Cardiac muscle cell (in vitro differentiated cells and primary cell): ENCODE measurements around the gene C19orf44. TPM values are rescaled to one million over a fixed set of nuclear protein-coding genes. Genes with fewer than 3 reads are reported as not detected.
"Not testable (repeated sequence)": the region's sequence is repeated elsewhere in the genome, so short reads cannot be mapped to it uniquely, and the experiment has no call there.

Experiments used
- DNase-seq, 2 donors: peaks; one replicate each; pipeline versions ENCODE4 v3.0.0 to v3.0.0-alpha.2; 2010 to 2017; ENCODE audit warnings: low read depth in 1 of 2, low spot score in 1 of 2
- H3K27ac ChIP-seq: fragments of 200-600 bp; sonication (generic); 2 replicates; pipeline ENCODE4 v1.5.1; 2016
- H3K27me3 ChIP-seq: fragments of 200-600 bp; sonication (generic); 2 replicates; pipeline ENCODE4 v1.6.0; 2016; ENCODE audit warnings: control low read depth
- H3K36me3 ChIP-seq: fragments of 200-600 bp; sonication (generic); 2 replicates; pipeline ENCODE4 v1.5.1; 2016; ENCODE audit warnings: control low read depth
- H3K4me1 ChIP-seq: fragments of 200-600 bp; sonication (generic); 2 replicates; pipeline ENCODE4 v1.8.1; 2017; ENCODE audit warnings: low read depth, mild to moderate bottlenecking, mixed run types
- H3K4me3 ChIP-seq: fragments of 200-600 bp; sonication (generic); 2 replicates; pipeline ENCODE4 v1.5.1; 2016; ENCODE audit warnings: mild to moderate bottlenecking
- H3K9me3 ChIP-seq: fragments of 200-600 bp; sonication (generic); 2 replicates; pipeline ENCODE4 v1.5.1; 2017; ENCODE audit warnings: low read depth, mild to moderate bottlenecking, control low read depth
- CTCF ChIP-seq: IDR thresholded peaks from 2 replicates; pipeline ENCODE4 v1.5.1; 2012; ENCODE audit warnings: low read depth, mild to moderate bottlenecking, low read length
- polyA plus RNA-seq: library from polyadenylated mRNA; unstranded; fragments of >200 nt; fragmentation: Nextera tagmentation; extraction: Ambion mirVana; gene quantifications from 2 replicates; pipeline ENCODE4 v1.2.1, GENCODE V29; 2016
- total RNA-seq: library from RNA; depleted of rRNA; stranded (reverse); fragments of >200 nt; gene quantifications from 2 replicates; pipeline ENCODE4 v1.2.3, GENCODE V29; 2016

The C19orf44 gene
- 5.8 and 9.2 TPM in 2 replicates for total RNA-seq
- 5.1 and 7.6 TPM in 2 replicates for polyA plus RNA-seq

GRCh38 chr19:16495982-16496612 is at the start of gene C19orf44, which contains the start of gene CALR3:
TSS of gene C19orf44 (plus strand) at chr19:16496394. CDS start at chr19:16500793, 4,399 bp downstream.
TSS of gene CALR3 (minus strand) at chr19:16496167. CDS start at chr19:16496129, 38 bp downstream.
- DNase-seq: peak; percentile 99
- Histone ChIP-seq H3K27me3 (no peaks in the 10 kb centered on the region), H3K4me1 (peaks cover 4% of the 10 kb centered on the region), H3K36me3 (no peaks in the 10 kb centered on the region), H3K4me3 (peak within 1 kb of the TSS; percentile 63), H3K27ac (peak within 1 kb of the TSS; percentile 31), H3K9me3 (no peaks in the 10 kb centered on the region)
- TF ChIP-seq CTCF: no peak

DNA sequence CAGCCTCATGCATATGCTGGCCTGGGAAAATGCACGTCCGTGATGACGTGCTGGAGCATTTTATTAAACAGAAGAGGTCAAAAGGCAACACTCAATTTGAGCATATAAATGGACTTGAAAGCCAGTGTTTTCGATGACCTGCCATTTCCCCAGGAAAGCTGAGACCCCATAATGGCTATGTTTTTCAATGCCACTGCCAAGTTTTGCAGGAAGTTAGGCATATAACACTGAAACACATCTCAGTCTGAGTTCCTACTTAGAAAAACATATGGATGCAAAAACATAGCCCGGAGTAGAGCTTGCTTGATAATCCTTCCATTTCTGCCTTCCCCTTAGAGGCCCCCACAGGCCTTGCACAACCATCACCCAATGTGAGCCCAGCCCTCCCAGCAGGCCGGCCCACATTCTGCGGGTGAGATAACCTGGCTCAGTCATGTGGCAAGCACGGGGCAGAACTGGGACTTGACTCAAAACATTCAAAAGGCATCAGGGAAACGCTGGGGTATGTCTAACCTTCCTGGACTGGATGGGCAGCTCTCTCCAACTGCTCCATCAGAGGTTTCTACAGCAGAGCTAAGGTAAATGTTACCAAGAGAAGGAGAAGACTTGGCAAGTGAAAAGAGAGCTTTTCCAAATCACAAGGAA is 49.3 kb upstream of the C19orf44 start:
- Histone ChIP-seq H3K36me3 (no peaks in the 10 kb centered on the region), H3K27me3 (no peaks in the 10 kb centered on the region), H3K9me3 (no peaks in the 10 kb centered on the region), H3K27ac (peak overlapping the region; percentile 76), H3K4me3 (no peak overlapping the region), H3K4me1 (peaks cover 42% of the 10 kb centered on the region)
- DNase-seq: peak; percentile 73 to 96
- TF ChIP-seq CTCF: no peak

DNA sequence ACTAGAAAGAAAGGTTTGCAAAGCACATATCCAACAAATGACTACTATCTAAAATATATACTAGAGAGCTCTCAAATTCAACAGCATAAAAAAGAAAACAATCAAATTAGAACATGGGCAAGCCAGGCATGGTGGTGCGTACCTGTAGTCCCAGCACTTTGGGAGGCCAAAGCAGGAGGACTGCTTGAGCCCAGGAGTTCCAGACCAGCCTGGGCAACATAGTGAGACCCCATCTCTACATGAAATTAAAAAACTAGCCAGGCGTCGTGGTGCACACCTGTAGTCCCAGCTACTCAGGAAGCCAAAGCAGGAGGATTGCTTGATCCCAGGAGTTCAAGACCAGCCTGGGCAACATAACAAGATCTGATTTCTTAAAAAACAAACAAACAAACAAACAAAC is 47.3 kb upstream of the C19orf44 start:
- peaks cover 30% of the 10 kb centered on the region for H3K4me1 ChIP-seq
- not testable (repeated sequence) for H3K4me3 ChIP-seq, H3K27me3 ChIP-seq, DNase-seq, H3K9me3 ChIP-seq, H3K27ac ChIP-seq, H3K36me3 ChIP-seq

DNA sequence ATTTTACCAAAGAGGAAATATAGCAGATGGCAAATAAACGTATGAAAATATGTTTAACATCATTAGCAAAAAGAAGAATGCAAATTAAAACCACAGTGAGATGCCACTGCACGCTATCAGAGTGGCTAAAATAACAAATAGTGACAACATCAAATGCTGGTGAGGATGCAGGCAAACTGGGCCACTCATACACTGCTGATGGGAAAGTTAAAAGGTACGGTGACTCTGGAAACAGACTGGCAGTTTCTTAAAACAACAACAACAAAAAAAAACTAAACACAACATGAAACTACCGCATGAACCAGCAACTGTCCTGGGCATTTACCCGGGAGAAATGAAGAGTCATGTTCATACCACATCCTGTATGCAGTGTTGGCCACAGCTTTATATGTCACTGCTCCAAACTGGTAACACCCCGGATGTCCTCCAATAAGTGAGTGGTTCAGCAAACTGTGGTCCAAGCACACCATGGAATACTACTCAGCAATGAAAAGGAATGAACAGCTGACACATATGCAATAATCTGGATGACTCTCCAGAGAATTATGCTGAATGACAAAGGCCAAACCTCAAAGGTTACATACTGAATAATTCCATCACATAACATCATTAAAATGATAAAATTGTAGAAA is 46.7 kb upstream of the C19orf44 start:
- DNase-seq: no peak
- TF ChIP-seq CTCF: no peak
- Histone ChIP-seq H3K27ac (no peak overlapping the region), H3K9me3 (no peaks in the 10 kb centered on the region), H3K4me1 (peaks cover 31% of the 10 kb centered on the region), H3K27me3 (no peaks in the 10 kb centered on the region), H3K36me3 (no peaks in the 10 kb centered on the region), H3K4me3 (no peak overlapping the region)

DNA sequence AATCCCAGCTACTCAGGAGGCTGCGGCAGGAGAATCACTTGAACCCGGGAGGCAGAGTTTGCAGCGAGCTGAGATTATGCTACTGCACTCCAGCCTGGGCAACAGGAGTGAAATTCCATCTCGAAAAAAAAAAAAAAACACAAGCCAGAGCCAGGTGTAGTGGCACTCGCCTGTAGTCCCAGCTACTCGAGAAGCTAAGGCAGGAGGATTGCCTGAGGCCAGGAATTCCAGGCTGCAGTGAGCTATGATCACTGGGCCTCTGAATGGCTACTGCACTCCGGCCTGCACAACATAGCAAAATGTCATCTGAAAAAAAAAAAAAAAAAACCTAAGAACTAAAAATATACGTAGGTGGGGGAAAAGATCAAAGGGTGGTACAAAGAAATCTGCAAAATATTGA is 43.9 kb upstream of the C19orf44 start:
- Histone ChIP-seq H3K27me3 (no peaks in the 10 kb centered on the region), H3K36me3 (no peaks in the 10 kb centered on the region), H3K9me3 (no peaks in the 10 kb centered on the region), H3K27ac (no peak overlapping the region), H3K4me3 (no peak overlapping the region), H3K4me1 (peaks cover 19% of the 10 kb centered on the region)
- TF ChIP-seq CTCF: no peak
- peak in 1 of 2 donors; percentile 21 for DNase-seq
